OCI-M2 (cell line): ENCODE data around the gene CXXC5.
"Not testable (repeated sequence)": the region's sequence is repeated elsewhere in the genome, so short reads cannot be mapped to it uniquely, and the experiment has no call there.

Experiments used
- DNase-seq: peaks from one replicate; lab custom pipeline; 2025; ENCODE audit not compliant: unreplicated experiment; lab: John Stamatoyannopoulos, UW

The CXXC5 gene

DNA sequence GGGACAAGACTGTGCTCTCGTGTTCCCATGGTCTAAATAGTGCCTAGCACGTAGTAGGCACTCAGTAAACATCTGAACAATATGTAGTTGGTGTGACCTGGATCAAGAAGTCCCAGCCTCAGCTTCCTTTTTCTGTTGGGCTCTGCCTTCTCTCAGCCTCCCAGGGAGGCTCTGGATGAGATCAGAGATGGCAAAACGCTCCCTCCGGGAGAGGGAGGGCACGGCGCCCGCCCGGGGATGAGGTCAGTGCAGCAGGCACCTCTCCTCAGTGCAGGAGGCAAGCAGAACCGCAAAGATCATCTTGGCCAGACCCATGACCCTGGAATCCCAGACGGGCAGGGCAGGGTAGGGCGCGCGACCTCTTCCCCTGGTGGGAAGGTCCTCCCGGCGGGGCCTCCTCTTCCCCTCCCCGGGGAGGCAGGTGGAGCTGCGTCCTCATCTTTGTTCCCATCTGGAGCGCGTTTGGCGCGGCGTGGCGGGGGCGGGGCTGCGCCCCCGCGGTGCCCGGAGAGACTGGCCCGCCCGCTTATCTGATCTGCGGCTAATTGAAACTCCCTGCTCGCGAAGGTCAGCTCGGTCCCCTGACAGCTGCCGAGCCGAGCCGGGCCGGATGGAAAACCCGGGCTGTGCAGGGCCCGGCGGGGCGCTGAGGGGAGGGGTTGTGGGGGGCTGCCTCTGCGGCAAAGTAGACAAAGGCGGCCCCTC lies 60.9 kb downstream of the CXXC5 start:
- DNase-seq, result peak; percentile 79

DNA sequence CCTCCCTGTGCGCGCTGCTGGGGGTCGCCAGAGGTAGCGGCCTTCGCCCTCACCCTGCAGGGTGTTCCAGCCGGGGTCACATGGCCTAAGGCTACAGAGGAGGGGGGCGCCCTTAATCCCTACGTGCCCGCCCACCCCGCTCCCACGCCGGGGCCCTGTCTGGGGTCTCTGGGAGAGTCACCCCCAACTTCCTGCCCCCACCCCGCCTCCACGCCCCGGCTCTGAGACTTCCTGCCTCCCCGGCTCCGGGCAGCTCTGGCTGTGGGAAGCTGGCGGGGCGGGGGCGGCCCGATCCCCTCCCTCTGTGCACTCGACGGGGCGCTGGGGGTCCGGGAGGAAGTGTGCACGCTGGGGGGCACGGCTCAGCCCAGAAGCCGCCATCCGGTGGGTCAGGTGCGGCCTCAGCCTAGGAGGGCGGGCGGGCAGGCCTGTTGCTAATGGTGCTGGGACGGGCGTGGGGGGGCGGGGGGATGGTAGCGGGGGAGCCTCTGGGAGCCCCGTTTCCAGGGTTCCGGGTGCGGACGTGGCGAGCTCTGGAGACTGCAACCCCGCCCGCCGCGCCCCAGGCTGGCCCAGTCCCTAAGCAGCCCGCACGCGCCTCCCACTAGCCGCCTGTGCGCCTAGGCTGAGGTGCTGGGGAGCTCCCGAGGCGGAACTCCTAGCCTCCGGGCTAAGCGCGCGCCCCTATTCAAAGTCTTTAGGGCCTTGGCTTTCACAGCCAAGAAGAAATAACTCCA lies 61.6 kb downstream of the CXXC5 start:
- DNase-seq, result peak; percentile 76

DNA sequence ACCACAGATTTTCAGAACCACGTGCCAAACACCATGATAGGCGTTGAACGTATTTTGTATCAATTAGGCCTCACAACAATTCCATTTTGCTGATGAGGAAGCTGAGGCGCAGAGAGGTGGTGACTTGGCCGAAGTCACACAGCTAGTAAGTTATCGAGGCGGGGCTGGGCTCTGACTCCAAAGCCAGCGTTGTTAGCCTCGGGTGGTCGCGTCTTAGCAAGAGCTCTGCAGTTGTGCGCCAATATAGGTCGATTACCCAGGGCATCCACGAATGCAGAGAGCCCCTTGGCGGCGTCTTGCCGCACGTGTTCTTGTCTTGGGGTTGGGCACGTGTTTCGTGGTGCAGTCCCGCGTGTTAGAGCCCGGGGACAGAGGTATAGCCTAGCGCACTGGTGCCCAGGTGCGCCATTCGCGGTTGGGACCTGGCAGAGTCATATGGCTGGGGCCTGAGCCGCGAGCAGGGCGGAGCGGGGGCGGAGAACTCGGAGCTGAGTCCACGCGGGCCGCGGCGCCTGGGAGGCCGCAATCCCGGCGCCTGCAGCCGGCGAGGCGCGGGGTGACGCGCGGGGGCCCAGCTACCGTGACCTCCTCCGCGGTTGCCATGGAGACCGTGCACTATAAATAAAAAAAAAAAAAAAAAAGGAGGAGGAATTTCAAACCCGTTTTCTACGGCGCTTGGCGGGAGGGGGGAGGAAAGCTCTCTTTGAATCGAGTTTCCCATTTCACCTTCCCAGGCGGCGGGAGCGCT lies 62.3 kb downstream of the CXXC5 start:
- DNase-seq, result no peak

DNA sequence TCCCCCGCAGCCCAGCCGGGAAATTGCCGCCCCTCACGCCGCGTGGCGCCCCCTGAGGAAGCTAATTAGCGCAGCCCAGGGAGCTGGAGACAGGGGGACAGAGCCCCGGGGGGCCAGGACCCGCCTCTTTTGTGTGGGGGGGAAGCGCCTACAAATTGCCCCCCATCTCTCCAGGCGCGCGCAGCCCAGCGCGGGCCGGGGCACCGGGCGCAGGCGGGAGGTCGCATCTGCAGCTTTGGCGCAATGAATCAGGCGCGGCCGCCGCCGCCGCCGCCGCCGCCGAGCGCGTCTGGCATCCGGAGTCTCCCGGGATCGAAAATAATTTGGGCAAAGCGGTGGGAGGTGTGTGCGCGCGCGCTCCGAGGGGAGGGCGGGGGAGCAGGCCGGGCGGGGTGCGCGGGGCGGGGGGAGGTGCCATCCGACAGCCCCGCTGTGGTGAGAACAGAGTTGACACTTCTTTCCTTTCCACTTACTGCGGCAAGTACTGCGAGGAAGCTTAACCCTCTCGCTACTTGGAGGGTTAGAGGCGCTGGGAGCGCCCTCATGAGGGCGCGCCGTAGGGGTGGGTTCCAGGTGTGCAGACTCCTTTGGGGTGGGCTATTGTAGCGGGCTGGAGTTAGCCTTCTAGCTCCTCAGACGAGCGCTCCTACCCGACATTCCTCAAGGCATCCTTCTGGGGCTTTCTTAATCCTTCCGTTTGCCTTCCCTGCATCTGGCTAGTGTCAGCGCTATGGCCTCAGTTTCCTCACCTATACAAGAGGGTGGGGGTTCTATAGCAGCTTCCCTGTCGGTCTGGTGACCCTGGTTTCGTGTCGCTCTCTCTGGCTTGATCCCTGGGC lies 63.1 kb downstream of the CXXC5 start:
- DNase-seq, result no peak

GRCh38 chr5:139711906-139712224 lies 63.7 kb downstream of the CXXC5 start:
- no peak for DNase-seq

- no peak for DNase-seq
Observed at GRCh38 chr5:139712412-139712811, 64.3 kb downstream of the CXXC5 start.

- DNase-seq, result not testable (repeated sequence)
Observed at GRCh38 chr5:139713898-139714297, 65.7 kb downstream of the CXXC5 start.

GRCh38 chr5:139717221-139717620 lies 69.1 kb downstream of the CXXC5 start:
- DNase-seq, result no peak

GRCh38 chr5:139718403-139718802 lies 70.3 kb downstream of the CXXC5 start:
- not testable (repeated sequence) for DNase-seq

DNA sequence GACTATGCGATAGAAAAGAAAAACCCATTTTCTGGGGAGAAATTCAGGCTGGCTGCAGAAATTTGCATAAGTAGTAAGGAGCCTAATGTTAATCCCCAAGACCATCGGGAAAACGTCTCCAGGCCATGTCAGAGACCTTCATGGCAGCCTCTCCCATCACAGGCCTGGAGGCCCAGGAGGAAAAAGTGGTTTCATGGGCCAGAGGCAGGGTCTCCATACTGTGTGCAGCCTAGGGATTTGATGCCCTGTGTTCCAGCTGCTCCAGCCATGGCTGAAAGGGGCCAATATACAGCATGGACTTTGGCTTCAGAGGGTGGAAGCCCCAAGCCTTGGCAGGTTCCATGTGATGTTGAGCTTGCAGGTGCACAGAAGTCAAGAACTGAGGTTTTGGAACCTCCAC lies 71.8 kb downstream of the CXXC5 start:
- not testable (repeated sequence) for DNase-seq

GRCh38 chr5:139723986-139724587 lies 75.9 kb downstream of the CXXC5 start:
- no peak for DNase-seq

DNA sequence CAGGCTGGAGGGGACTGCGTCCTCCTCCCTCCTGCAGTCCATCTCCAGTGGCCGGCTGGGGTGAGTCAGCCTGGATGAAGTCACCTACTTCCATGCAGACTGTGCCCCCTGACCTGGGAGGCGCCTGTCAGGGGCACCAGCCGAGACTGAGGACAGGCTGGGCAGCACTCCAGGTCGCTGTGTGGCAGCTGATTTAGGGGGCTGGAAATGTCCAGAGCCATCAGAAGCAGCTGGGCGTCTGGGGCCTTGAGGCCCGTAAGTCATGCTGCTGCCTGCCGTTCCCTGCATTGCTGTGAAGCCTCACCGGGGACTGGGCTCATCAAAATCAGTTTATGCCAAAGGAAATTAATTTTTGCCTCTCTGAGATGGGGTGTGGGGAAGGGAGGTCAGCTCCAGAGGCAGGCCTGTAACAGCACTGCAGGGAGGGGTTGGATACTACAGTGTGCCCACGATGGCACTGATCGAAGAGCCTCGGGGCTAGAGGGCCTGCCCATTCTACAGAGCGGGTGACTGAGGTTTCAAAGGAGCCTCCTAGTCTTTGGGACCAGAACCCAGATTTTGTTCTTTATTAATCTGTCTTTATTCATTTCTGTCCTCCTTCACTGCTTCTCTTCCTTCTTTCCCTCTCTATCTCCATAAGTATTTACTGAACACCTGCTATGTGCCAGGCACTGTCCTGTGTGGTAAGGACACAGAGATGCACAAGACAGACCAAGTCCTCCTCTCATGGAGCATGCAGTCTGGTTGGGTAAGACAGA lies 77.1 kb downstream of the CXXC5 start:
- DNase-seq, result no peak

DNA sequence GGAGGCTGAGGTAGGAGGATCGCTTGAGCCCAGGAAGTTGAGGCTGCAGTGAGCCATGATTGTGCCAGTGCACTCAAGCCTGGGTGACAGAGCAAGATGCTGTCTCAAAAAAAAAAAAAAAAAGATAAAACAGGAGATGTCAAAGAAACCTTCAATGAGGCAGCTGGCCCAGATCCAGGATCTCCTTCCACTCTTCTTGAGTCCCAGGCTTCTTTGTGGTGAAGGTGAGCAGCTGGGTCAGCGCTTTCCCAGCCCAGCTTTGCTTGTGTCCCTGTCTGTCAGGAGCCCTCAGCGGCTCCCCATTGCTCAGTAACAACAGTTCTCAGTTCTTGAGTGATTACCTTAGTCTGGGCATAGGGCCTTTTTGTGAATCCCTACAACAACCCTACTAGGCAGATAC lies 78.1 kb downstream of the CXXC5 start:
- no peak for DNase-seq

DNA sequence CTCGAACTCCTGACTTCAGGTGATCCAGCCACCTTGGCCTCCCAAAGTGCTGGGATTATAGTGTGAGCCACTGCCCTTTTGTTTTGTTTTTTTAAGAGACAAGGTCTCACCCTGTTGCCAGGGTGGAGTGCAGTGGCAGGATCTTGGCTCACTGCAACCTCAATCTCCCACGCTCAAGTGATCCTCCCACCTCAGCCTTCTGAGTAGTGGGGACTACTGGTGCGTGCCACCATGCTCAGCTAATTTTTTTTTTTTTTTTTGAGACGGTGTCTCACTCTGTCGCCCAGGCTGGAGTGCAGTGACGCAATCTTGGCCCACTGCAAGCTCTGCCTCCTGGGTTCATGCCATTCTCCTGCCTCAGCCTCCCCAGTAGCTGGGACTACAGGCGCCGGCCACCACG lies 79.5 kb downstream of the CXXC5 start:
- DNase-seq, result not testable (repeated sequence)

- no peak for DNase-seq
Observed at GRCh38 chr5:139731281-139731680, 83.1 kb downstream of the CXXC5 start.

DNA sequence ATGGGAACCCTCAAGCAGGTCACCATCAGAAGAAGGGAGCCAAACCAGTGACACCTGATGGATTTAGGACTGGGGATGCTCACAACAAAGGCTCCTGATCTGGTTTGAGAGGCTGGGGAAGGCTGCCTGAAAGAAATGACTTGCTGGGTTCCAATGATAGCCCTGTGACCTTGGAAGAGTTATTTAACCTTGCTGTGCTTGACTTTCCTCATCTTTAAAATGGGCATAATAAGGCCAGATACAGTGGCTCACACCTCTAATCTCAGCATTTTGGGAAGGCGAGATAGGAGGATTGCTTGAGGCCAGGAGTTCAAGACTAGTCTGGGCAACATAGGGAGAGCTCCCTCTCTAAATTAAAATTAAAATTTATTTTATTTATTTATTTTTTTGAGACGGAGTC lies 83.9 kb downstream of the CXXC5 start:
- DNase-seq, result no peak

DNA sequence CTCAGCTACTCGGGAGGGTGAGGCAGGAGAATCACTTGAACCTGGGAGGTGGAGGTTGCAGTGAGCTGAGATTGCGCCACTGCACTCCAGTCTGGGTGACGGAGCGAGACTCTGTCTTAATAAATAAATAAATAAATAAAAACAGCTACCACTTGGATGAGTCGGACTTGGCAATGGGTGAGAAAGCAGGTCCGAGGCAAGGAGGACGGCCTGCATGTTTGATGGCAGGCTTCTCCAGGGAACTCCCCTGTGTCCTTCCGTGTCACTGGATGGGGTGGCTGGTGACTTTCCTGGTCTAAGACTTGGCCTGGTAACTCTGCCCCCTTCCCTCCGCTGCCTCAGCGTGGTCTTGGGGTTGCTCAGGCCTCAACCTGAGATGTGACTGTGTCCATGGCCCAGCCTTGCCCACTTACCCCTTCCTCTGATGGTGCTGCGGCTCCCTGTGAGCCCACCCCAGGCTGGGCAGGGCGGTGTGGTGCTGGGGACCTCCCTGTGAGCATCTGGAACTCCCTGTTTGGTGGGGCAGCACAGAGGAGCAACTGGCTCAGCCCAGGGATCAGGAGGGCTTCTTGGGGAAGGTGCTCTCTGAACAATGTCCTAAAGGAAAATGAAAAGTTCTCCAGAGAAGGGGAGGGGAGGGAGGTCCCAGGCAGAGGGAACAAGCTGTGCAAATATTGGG lies 85.0 kb downstream of the CXXC5 start:
- no peak for DNase-seq
